B cell (primary cell): ENCODE data around the gene PRRC1. TPM values are rescaled to one million over a fixed set of nuclear protein-coding genes. Genes with fewer than 3 reads are reported as not detected.

Source experiments
- ATAC-seq: fragments of 200-7000 bp; cut with Tn5 transposase; one replicate; pipeline ENCODE4 v1.10.0; 2021; ENCODE audit warnings: low read depth, mild to moderate bottlenecking, moderate number of reproducible peaks, moderate library complexity
- CTCF ChIA-PET: fragments of 350-600 bp; sonication (Branson Sonifier 250); formaldehyde crosslinking; loops from one replicate; lab custom pipeline; 2021; ENCODE audit warnings: antibody characterized with exemption, inconsistent platforms; lab: Charles Lee
- POLR2A ChIA-PET: fragments of 350-600 bp; sonication (Branson Sonifier 250); formaldehyde crosslinking; loops from one replicate; lab custom pipeline; 2021; ENCODE audit warnings: antibody characterized with exemption; lab: Charles Lee
- DNase-seq: peaks from one replicate; pipeline ENCODE4 v3.0.0; 2013
- H2AFZ ChIP-seq: 2 replicates; pipeline ENCODE4 v1.6.1; 2012; ENCODE audit warnings: mild to moderate bottlenecking, low read depth, low read length; ENCODE audit not compliant: insufficient read depth, poor library complexity, severe bottlenecking
- H3K27ac ChIP-seq, 2 donors: 1 replicate in 1 of 2; 2 replicates in 1 of 2; pipeline ENCODE4 v1.5.1; 2012 to 2013; ENCODE audit warnings: low read length in 2 of 2, mild to moderate bottlenecking in 2 of 2, moderate library complexity in 1 of 2
- H3K27me3 ChIP-seq, 4 experiments: fragments of 200-600 bp in 1 of 4; sonication (generic) in 1 of 4; replicated peaks in 1 of 4; 1 replicate in 2 of 4; 2 replicates in 2 of 4; pipeline versions ENCODE4 v1.6.1 to v1.7.0; 2013 to 2016; ENCODE audit warnings: low read length in 3 of 4, mild to moderate bottlenecking in 2 of 4, mixed read lengths in 1 of 4, moderate library complexity in 1 of 4; ENCODE audit not compliant: insufficient read depth in 4 of 4, control insufficient read depth in 3 of 4; ENCODE audit errors: control extremely low read depth in 1 of 4
- H3K36me3 ChIP-seq, 2 experiments: replicated peaks in 1 of 2; 1 replicate in 1 of 2; 2 replicates in 1 of 2; pipeline versions ENCODE4 v1.6.1 to v1.7.1; 2013; ENCODE audit warnings: low read length in 1 of 2; ENCODE audit not compliant: insufficient read depth in 2 of 2, control insufficient read depth in 1 of 2; ENCODE audit errors: control extremely low read depth in 1 of 2, extremely low read depth in 1 of 2
- H3K4me1 ChIP-seq, 2 donors: fragments of 200-600 bp in 1 of 2; sonication (generic) in 1 of 2; 1 replicate in 1 of 2; 2 replicates in 1 of 2; pipeline versions ENCODE4 v1.5.1 to v1.6.1; 2013 to 2017; ENCODE audit warnings: low read length in 2 of 2; ENCODE audit not compliant: control insufficient read depth in 2 of 2, insufficient read depth in 2 of 2
- H3K4me2 ChIP-seq: replicated peaks from 2 replicates; pipeline ENCODE3; 2012; ENCODE audit warnings: mild to moderate bottlenecking, low read depth, low read length; ENCODE audit not compliant: poor library complexity, severe bottlenecking
- H3K4me3 ChIP-seq, 5 experiments: fragments of 200-600 bp in 1 of 5; sonication (generic) in 1 of 5; 1 replicate in 3 of 5; 2 replicates in 2 of 5; pipeline versions ENCODE4 v1.5.1 to v1.7.0; 2011 to 2016; ENCODE audit warnings: low read length in 4 of 5, mild to moderate bottlenecking in 4 of 5, low read depth in 2 of 5, control low read depth in 1 of 5, moderate library complexity in 1 of 5; ENCODE audit not compliant: insufficient read depth in 1 of 5; ENCODE audit errors: control extremely low read depth in 1 of 5, extremely low read depth in 1 of 5
- H3K79me2 ChIP-seq: fragments of 200-600 bp; sonication (generic); one replicate; pipeline ENCODE4 v1.6.0; 2016; ENCODE audit warnings: low read length; ENCODE audit not compliant: control insufficient read depth, insufficient read depth
- H3K9ac ChIP-seq: fragments of 200-600 bp; sonication (generic); 2 replicates; pipeline ENCODE4 v1.6.1; 2017; ENCODE audit warnings: mild to moderate bottlenecking, low read length, moderate library complexity
- H3K9me3 ChIP-seq, 3 donors: one replicate each; pipeline versions ENCODE4 v1.6.1 to v1.7.1; 2013; ENCODE audit warnings: low read length in 2 of 3; ENCODE audit not compliant: control insufficient read depth in 2 of 3, insufficient read depth in 1 of 3; ENCODE audit errors: control extremely low read depth in 1 of 3
- H4K20me1 ChIP-seq: 2 replicates; pipeline ENCODE4 v1.6.0; 2012; ENCODE audit warnings: mild to moderate bottlenecking, low read length; ENCODE audit not compliant: insufficient read depth, control insufficient read depth, poor library complexity, severe bottlenecking
- H3K27ac Mint-ChIP-seq: one replicate; pipeline ENCODE4 v1.8.0; 2021; ENCODE audit warnings: mixed read lengths
- H3K27me3 Mint-ChIP-seq: one replicate; pipeline ENCODE4 v1.8.0; 2021; ENCODE audit warnings: mixed read lengths
- H3K4me1 Mint-ChIP-seq: one replicate; pipeline ENCODE4 v1.8.0; 2021; ENCODE audit warnings: mixed read lengths
- H3K4me3 Mint-ChIP-seq: one replicate; pipeline ENCODE4 v1.8.0; 2021; ENCODE audit warnings: mixed read lengths
- H3K9me3 Mint-ChIP-seq: one replicate; pipeline ENCODE4 v1.8.0; 2022; ENCODE audit warnings: mixed read lengths; ENCODE audit not compliant: insufficient read depth
- CTCF ChIP-seq: fragments of 200-600 bp; IDR thresholded peaks from one replicate; pipeline ENCODE4 v1.8.0; 2022; ENCODE audit warnings: antibody characterized with exemption, mild to moderate bottlenecking
- EZH2 ChIP-seq: IDR thresholded peaks from 2 replicates; pipeline ENCODE4 v1.6.1; 2012; ENCODE audit warnings: borderline replicate concordance, low read depth, mild to moderate bottlenecking, moderate library complexity, low read length; ENCODE audit not compliant: insufficient read depth, poor library complexity, severe bottlenecking
- WGBS: methylation state at CpG from one replicate; pipeline ENCODE4 v1.1.5; 2013; ENCODE audit warnings: missing lambda C conversion rate; ENCODE audit not compliant: insufficient coverage; 5-methylcytosine and 5-hydroxymethylcytosine counted together
- intact Hi-C: fragments of 100-400 bp; cut with micrococcal nuclease; formaldehyde crosslinking; loops from one replicate; pipeline ENCODE4 v1.10.0; 2022
- polyA plus RNA-seq: library from polyadenylated mRNA; depleted of rRNA; stranded (reverse); fragments of >200 nt; gene quantifications from 2 replicates; pipeline ENCODE4 v1.2.3, GENCODE V29; 2012
- total RNA-seq, 2 donors: library from RNA; stranded (reverse); fragments of 120-200 nt in 1 of 2; gene quantifications; 1 replicate in 1 of 2; 2 replicates in 1 of 2; pipeline versions ENCODE4 v1.2.3 to v1.2.4, GENCODE V29; 2013 to 2022

Gene PRRC1
- total and polyA plus RNA-seq, 2 donors (not counting 1 experiment from before 2014, with no cell fraction given) = 9.7 to 35.5 TPM

DNA sequence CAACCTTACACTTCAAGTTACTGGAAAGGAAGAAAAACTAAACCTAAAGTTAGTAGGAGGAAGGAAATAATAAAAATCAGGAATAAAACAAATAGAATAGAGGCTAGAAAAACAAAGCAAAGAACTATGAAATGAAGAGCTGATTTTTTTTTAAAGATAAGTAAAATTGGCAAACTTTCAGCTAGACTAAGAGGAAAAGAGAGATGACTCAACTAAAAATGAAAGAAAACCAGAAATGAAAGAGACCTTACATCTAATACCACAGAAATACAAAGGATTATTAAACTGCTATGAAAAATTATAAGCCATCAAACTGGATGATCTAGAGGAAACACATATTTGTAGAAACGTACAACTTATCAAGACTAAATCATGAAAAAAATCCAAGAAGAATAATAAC is 60.0 kb downstream of the PRRC1 start:
- Histone ChIP-seq H3K36me3 (no peaks in the 10 kb centered on the region), H2AFZ (no peak overlapping the region), H3K9ac (no peak overlapping the region), H3K79me2 (no peaks in the 10 kb centered on the region), H3K4me1 (no peaks in the 10 kb centered on the region), H4K20me1 (no peaks in the 10 kb centered on the region), H3K27me3 (no peaks in the 10 kb centered on the region), H3K4me3 (no peak overlapping the region), H3K27ac (no peak overlapping the region), H3K4me2 (no peak overlapping the region), H3K9me3 (peaks cover 2 to 9% (median 5%) of the 10 kb centered on the region in 3 donors)
- no peak for DNase-seq
- TF ChIP-seq CTCF (no peak), EZH2 (no peak)
- POLR2A ChIA-PET = no interaction called here
- no peak for ATAC-seq
- WGBS = no CpG with 5 or more reads among the region's 1 CpG
- no peaks in the 10 kb centered on the region for H3K4me1 Mint-ChIP-seq
- H3K27me3 Mint-ChIP-seq = peaks cover 4% of the 10 kb centered on the region
- intact Hi-C loops = no loop called here
- H3K9me3 Mint-ChIP-seq = peaks cover 5% of the 10 kb centered on the region
- H3K4me3 Mint-ChIP-seq = no peak overlapping the region
- H3K27ac Mint-ChIP-seq = no peak overlapping the region
- CTCF ChIA-PET = no interaction called here

- peaks cover 3% of the 10 kb centered on the region for H3K4me1 Mint-ChIP-seq
- TF ChIP-seq EZH2 = no peak
- TF ChIP-seq CTCF = no peak
- Histone ChIP-seq H3K79me2 (no peaks in the 10 kb centered on the region), H3K4me1 (peaks cover 0 to 4% of the 10 kb centered on the region in 2 donors), H3K9me3 (peaks cover 0 to 7% (median 0%) of the 10 kb centered on the region in 3 donors), H4K20me1 (no peaks in the 10 kb centered on the region), H3K27me3 (no peaks in the 10 kb centered on the region), H3K4me3 (no peak overlapping the region), H3K27ac (no peak overlapping the region), H2AFZ (no peak overlapping the region), H3K4me2 (no peak overlapping the region), H3K36me3 (no peaks in the 10 kb centered on the region), H3K9ac (no peak overlapping the region)
- ChIA-PET POLR2A (no interaction called here), CTCF (no interaction called here)
- no peak for DNase-seq
- H3K27ac Mint-ChIP-seq = no peak overlapping the region
- intact Hi-C loops = no loop called here
- ATAC-seq = no peak
- peaks cover 4% of the 10 kb centered on the region for H3K27me3 Mint-ChIP-seq
- H3K9me3 Mint-ChIP-seq = peaks cover 2% of the 10 kb centered on the region
- no CpG with 5 or more reads among the region's 2 CpGs for WGBS
- no peak overlapping the region for H3K4me3 Mint-ChIP-seq
Measured at GRCh38 chr5:127580731-127581130, 63.3 kb downstream of the PRRC1 start.
